HG03521 (cell line): ENCODE results near the gene JPH2.

Experiments
- ATAC-seq: cut with Tn5 transposase; IDR thresholded peaks from one replicate; pipeline ENCODE4 v1.9.1; 2021; ENCODE audit warnings: mild to moderate bottlenecking, moderate library complexity; ENCODE audit not compliant: unreplicated experiment

Gene JPH2

DNA sequence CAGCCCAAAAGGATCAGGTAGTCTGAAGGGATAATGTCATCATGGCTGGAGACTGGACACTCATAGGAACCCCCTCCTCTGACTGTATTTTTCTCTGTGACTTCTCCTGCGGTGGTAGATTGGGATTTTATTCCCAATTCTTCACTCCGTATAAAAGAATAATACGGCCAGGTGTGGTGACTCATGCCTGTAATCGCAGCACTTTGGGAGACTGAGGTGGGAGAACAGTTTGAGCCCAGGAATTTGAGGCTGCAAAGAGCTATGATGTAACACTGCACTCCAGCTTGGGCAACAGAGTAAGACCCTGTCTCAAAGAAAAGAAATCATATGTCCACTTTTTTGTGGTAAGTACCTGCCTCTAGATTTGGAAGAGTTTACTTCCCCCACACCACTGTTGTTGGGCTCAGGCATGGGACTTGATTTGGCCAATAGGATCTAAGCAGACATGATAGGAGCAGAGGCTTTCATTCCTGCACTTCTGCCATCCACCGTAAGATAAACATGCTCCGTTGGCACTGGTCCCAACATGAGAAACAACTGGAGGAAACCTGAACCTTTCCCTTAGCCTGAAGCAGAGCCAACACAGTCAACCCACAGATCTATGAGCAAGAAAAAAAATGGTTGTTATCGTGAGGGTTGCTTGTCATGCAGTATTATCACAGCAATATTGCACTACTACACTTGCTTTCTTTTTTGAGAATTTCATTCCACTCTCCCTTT lies 82.0 kb downstream of the JPH2 start:
- no peak for ATAC-seq

DNA sequence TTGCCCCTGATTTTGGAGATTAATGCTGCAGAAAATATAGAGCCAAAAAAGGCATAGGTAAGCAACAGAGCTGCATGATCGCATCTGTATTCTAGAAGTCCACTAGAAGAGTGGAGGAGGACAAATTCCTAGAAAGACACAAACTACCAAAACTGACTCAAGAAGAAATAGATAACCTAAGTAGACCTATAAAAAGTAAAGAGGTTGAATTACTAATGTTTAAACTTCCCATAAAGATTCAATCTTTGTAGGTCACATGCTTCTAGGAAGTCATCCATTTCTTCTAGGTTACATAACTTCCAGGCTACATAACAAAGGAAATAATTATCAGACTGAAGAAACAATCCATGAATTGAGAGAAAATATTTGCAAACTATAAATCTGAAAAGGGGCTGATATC lies 84.4 kb downstream of the JPH2 start:
- no peak for ATAC-seq

DNA sequence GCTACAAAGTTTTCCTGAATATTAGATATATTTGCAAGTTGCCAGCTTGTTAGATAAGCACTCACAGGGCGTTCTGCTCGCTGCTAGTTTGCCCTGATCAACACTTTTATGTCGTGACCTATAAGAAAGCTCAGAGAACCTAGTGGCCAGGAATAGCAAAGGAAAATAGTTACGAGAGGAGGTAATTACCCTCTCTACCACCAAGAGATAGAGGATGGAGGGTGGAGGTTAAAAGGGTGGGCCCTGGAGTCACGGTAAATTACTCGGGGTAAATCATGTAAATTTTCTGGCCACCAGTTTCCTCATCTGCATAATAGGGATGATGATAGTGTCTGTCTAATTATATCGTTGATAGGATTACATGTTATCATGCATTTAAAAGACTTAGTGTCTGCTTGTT lies 87.2 kb downstream of the JPH2 start:
- ATAC-seq, result no peak

DNA sequence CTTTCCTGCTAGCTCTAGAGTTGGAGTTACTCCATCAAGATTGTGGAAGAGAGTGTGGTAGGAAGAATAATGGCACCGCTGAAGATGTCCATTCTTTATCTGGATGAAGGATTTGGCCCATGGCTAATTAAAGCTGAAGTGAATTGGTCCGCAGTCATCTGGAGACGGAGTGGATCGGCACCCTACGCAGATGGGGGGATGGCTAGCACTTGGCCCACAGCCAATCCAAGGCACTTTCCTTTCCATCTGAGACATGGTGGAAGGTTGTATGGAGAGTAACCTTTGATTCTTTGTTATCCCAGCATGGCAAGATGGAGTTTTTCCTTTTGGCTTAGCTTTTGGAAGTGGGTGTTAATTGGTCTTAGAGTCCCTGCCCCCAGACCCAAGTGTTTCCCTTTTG lies 88.3 kb downstream of the JPH2 start:
- ATAC-seq, result no peak

DNA sequence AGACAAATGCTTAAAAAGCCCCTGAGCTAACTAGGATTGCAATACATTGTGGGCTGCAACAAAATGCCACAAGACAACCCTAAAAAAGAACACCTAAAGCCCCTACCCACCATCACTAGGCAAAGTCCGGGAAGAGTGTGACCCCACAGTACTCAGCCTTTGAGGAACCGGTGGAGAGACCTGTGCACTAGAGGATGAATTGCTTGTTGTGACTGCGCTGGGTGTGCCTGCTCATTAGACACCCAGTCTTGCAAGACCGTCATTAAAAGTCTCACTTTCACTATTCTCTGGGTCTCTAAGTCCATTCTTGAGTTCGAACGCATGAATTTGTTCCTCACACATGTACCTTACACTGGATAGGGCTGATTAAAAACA lies 88.7 kb downstream of the JPH2 start:
- ATAC-seq, result no peak

DNA sequence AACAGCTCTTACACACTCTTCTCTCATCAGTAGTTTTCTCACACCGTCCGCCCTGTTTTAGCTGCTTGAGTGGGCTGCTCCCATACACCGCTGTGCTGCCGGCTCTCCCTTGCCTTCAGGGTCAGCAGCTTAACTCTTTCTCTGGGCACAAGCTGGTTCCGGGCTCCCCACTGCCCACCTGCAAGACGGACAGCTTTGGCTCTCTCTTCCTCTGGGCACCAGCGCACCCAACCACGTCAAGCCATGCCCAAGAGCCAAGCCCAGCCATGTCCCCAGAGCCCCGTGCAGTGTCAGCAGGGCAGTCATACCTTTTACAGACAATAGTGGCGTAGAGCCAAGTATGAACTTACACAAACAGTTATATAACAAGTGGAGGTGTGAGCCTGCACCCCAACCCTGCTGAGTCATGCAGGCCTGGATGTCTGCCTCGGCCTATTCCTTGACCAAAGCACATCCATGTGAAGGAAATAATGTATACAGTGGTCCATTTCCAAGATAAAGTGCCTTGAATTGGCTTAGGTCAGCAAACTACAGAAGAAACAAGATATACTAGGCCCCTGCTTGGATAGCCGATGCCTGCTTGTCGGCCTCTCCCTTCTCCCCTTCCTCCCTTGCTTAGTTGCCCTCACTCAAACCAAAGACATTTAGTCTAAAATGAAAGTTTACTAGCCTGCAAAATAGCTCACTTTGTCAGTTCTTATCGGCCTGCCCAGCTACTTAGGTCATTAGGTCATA lies 89.3 kb downstream of the JPH2 start:
- ATAC-seq, result no peak

GRCh38 chr20:44095831-44096230 lies 91.2 kb downstream of the JPH2 start:
- no peak for ATAC-seq

DNA sequence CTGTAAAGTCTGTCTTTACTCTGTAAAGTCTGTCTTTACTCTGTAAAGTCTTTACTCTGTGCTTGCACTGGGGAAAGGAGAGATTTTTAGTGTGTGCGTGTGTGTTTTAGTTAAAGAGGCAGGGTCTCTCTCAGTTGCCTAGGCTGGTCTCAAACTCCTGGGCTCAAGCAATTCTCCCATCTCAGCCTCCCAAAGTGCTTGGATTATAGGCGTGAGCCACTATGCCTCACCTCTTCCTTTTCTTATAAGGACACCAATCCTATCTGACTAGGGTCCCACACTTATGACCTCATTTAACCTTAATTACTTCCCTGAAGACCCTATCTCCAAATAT lies 93.8 kb downstream of the JPH2 start:
- ATAC-seq, result no peak

- ATAC-seq, result no peak
Observed at GRCh38 chr20:44092551-44093248, 94.3 kb downstream of the JPH2 start.

GRCh38 chr20:44091026-44091425 lies 96.0 kb downstream of the JPH2 start:
- no peak for ATAC-seq

DNA sequence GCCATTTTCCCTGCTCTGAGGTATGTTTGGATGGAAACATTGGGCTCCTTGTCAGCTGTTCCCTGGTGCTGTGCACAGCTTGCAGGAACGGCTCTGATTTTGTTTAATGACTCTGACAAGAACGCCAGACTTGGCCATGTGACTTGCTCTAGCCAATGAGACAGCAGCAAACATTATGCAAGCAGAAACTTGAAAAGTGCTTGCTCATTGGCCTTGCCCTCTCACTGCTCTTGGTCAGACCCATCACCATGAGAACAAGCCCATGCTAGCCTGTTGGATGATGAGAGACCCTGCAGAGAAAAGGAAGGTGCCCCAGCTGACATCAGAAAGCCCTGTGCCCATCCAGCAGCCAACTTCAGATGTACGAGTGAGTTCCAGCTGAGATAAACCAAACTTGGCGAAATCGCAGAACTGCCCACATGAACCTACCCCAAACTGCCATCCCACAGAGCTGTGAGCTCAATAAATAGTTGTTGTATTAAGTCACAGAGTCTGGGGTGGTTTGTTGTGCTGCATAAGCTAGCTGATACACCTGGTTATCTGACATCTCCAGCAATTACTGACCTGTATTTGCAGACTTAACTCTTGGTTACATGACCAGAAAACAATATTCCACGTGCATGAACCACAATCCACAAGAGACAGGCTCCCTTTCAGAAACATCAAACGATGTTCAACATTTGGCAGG lies 96.9 kb downstream of the JPH2 start:
- ATAC-seq, result no peak

GRCh38 chr20:44087857-44088120 lies 99.2 kb downstream of the JPH2 start:
- ATAC-seq, result no peak

DNA sequence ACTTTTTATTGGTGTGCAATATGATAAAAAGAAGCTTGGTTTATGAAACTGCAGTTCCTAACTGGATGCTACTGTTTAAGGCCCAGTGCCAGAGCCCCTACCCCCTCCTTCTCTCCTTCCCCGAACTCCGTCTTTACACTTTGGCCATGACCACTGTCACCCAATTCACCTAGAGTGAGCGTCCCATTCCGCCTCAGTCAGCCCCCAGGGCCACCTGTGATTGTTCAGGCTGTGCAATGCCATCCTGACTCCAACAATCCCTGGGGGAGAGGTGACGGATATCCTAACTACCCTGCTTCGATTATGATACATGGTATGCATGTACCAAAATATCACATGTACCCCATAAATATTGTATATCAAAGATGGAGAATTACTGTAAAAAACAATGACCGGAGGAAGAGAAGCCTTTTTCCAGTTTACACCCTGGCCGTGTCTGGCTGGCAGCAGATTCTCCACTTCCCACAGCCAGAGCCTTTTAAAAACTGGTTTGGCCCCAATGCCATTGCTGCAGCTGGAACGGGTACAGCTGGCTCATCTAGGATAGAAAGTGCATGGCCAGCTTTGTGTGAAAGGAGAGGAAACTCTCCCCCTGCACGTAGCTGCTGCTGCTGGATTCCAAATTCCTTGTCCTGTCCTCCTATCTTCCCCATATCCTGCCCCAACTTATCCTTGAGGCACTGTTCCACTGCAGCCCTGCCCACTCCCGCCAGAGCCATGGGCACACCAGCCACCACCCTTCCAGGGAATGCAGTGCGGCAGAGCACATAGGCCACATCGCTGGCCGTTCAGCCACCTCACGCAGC lies 99.7 kb downstream of the JPH2 start:
- no peak for ATAC-seq

- ATAC-seq, result no peak
Observed at GRCh38 chr20:44085616-44086434, 101.2 kb downstream of the JPH2 start.

DNA sequence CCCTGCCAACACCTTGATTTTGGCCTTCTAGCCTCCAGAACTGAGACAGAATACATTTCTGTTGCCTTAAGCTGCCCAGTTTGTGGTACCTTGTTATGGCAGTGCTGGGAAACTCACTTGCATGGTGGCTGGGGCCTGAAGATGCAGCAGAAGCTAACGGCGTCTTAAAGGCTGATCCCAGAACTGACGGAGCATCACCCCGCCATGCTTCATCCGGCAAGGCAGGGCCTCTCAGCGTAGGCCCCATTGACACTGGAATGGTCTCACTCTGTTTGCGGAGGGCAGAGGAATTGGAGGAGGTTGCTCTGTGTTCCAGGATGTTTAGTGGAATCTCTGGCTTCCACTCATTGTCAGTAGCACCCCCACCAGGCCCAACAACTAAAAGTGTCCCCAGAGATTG lies 102.1 kb downstream of the JPH2 start:
- no peak for ATAC-seq

DNA sequence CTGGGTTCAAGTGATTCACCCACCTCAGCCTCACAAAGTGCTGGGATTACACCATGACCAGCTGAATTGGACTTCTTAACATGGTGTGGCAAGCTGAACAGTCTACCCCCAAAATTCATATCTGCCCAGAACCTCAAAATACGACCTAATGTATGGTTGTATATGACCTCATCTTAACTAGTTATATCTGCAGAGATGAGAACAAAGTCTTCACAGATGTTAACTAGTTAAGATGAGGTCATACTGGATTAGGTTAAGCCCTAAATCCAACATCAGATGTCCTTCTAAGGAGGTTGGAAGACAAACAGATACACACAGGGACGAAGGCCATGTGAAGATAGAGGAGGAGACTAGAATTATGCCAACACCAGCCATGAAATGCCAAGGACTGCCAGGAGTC lies 102.5 kb downstream of the JPH2 start:
- no peak for ATAC-seq

DNA sequence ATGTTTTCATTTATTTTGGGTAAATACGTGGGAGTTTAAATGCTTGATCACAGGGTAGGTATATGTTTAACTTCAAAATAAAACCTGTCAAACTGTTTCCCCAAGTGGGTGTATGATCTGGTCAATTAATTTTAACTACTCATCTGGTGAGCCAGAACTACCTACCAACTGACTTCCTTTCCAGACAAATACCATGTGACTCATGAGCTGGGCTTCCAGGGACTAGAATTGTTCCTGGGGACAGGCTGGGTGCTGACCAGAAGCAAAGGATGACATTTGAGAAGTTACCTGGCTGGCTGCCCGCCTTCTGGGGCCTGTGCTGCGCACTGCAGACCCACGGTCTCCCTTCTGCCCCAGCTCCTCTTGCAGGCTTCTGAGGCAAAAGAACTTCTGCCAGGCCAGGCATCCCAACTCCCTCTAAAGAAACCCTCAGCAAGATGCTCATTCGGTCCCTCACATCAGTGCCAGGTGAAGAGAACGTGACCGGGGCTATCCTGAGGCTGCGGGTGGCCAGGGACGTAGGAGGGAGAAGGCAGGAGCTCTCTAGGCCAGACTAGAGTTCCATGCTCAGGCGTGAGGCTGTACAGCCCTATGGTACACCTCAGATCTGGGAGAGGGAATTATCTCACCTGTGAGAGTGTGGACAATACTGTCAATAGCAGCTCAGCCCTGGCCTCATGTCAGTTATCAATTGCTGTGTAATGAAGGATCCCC lies 103.6 kb downstream of the JPH2 start:
- ATAC-seq, result no peak

DNA sequence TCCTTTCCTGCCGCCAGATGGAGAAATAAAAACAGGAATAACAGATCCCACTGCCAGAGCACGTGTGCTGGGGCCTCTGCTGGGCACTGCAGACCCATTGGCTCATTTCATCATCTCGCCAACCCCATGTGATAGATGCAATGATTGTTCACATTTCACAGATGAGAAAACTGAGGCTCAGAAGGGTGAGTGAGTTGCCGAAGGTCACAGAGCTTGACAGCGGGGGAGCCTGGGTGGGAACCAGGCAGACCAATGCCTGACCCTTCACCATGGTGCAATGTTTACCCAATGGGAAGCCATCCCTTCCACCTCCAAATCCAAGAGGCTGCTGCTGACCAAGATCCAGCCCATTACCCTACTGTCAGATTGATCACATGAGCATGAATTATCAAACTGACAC lies 105.1 kb downstream of the JPH2 start:
- ATAC-seq, result no peak

DNA sequence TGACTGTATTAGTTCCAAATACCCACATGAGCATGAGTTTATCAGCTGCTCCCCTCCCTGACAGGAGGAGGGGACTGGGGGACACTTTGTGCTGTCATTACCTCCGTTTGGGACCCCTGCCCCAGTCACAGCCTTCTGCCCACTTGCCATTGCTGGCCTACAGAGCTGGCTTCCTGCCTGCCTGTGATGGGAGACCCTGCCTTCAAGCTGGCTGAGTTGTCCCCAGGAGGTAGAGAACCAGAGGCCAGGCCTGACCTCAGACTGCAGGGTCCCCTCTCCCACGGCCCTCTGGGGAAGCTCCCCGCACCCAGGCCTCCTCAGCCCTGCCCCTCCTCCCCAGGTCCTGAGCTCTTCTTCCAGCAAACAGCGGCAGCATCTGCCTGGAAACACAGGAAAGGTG lies 105.5 kb downstream of the JPH2 start:
- ATAC-seq, result no peak
